Naive thymus-derived CD4-positive, alpha-beta T cell (primary cell): Measurements from ENCODE around the gene USP11. TPM values are rescaled to one million over a fixed set of nuclear protein-coding genes. Genes with fewer than 3 reads are reported as not detected.

Source experiments
- ATAC-seq: fragments of 150-1000 bp; cut with Tn5 transposase; 2 replicates; pipeline ENCODE4 v1.10.0; 2021; ENCODE audit warnings: mild to moderate bottlenecking, moderate library complexity
- CTCF ChIA-PET: fragments of 350-600 bp; sonication (Branson Sonifier 250); formaldehyde crosslinking; loops from one replicate; lab custom pipeline; 2021; ENCODE audit warnings: antibody characterized with exemption; lab: Charles Lee
- POLR2A ChIA-PET: fragments of 350-600 bp; sonication (Branson Sonifier 250); formaldehyde crosslinking; loops from one replicate; lab custom pipeline; 2021; ENCODE audit warnings: antibody characterized with exemption, inconsistent platforms; lab: Charles Lee
- DNase-seq, 9 donors: peaks; one replicate each; pipeline versions ENCODE4 v3.0.0 to v3.0.0-alpha.2; 2020 to 2022; ENCODE audit warnings: mixed read lengths in 1 of 9
- H3K27ac ChIP-seq: one replicate; pipeline ENCODE4 v1.7.0; 2013; ENCODE audit warnings: mild to moderate bottlenecking, low read depth, low read length, moderate library complexity
- H3K27me3 ChIP-seq, 2 donors: one replicate each; pipeline ENCODE4 v1.7.0; 2013; ENCODE audit warnings: low read length in 2 of 2, mild to moderate bottlenecking in 2 of 2, moderate library complexity in 2 of 2; ENCODE audit not compliant: control insufficient read depth in 2 of 2, insufficient read depth in 2 of 2
- H3K36me3 ChIP-seq, 3 experiments: 1 replicate in 2 of 3; 2 replicates in 1 of 3; pipeline ENCODE4 v1.7.0; 2013; ENCODE audit warnings: low read length in 3 of 3, mild to moderate bottlenecking in 3 of 3, moderate library complexity in 1 of 3; ENCODE audit not compliant: insufficient read depth in 3 of 3, control insufficient read depth in 2 of 3
- H3K4me1 ChIP-seq, 2 donors: one replicate each; pipeline ENCODE4 v1.7.0; 2013; ENCODE audit warnings: low read length in 2 of 2, mild to moderate bottlenecking in 2 of 2, moderate library complexity in 1 of 2; ENCODE audit not compliant: control insufficient read depth in 2 of 2, insufficient read depth in 2 of 2
- H3K4me3 ChIP-seq: 2 replicates; pipeline ENCODE4 v1.7.0; 2013; ENCODE audit warnings: mild to moderate bottlenecking, low read length
- H3K9me3 ChIP-seq, 3 experiments: 1 replicate in 2 of 3; 2 replicates in 1 of 3; pipeline ENCODE4 v1.7.0; 2013; ENCODE audit warnings: low read length in 3 of 3; ENCODE audit not compliant: control insufficient read depth in 2 of 3
- H3K27ac Mint-ChIP-seq, 9 donors: one replicate each; pipeline ENCODE4 v1.8.0; 2020 to 2022; ENCODE audit warnings: mixed read lengths in 9 of 9, mild to moderate bottlenecking in 8 of 9, moderate library complexity in 5 of 9, inconsistent platforms in 2 of 9
- H3K27me3 Mint-ChIP-seq, 5 donors: one replicate each; pipeline ENCODE4 v1.8.0; 2021 to 2022; ENCODE audit warnings: mixed read lengths in 5 of 5, mild to moderate bottlenecking in 1 of 5
- H3K36me3 Mint-ChIP-seq, 5 donors: one replicate each; pipeline ENCODE4 v1.8.0; 2020 to 2022; ENCODE audit warnings: mixed read lengths in 5 of 5, mild to moderate bottlenecking in 3 of 5, inconsistent platforms in 1 of 5
- H3K4me1 Mint-ChIP-seq, 7 donors: one replicate each; pipeline ENCODE4 v1.8.0; 2020 to 2022; ENCODE audit warnings: mixed read lengths in 7 of 7, mild to moderate bottlenecking in 3 of 7, inconsistent platforms in 1 of 7
- H3K4me3 Mint-ChIP-seq, 10 donors: one replicate each; pipeline ENCODE4 v1.8.0; 2020 to 2022; ENCODE audit warnings: mild to moderate bottlenecking in 10 of 10, mixed read lengths in 10 of 10, moderate library complexity in 6 of 10, inconsistent platforms in 2 of 10
- H3K9me3 Mint-ChIP-seq, 11 donors: one replicate each; pipeline ENCODE4 v1.8.0; 2020 to 2022; ENCODE audit warnings: mixed read lengths in 11 of 11, mild to moderate bottlenecking in 4 of 11, inconsistent platforms in 1 of 11, moderate library complexity in 1 of 11
- intact Hi-C, 2 donors: fragments of 100-400 bp; cut with micrococcal nuclease; formaldehyde crosslinking; loops; one replicate each; pipeline ENCODE4 v1.15.1; 2023
- polyA plus RNA-seq, 2 donors: library from polyadenylated mRNA; unstranded; fragments of 300-500 nt; fragmentation: Illumina TruSeq; gene quantifications; one replicate each; pipeline ENCODE4 v1.2.3, GENCODE V29; 2021
- total RNA-seq, 6 experiments: library from RNA in 5 of 6; stranded (reverse) in 5 of 6; gene quantifications; 1 replicate in 5 of 6; 2 replicates in 1 of 6; pipeline ENCODE4 v1.2.3 and lab custom pipeline; 2021 to 2026

USP11 gene
- total RNA-seq (100 to 1,000 TPM in 1 of 5 experiments, 10 to 100 TPM in 4; 21.3 to 101 (median 77.0) TPM), polyA plus RNA-seq (10 to 100 TPM; 51.2 to 94.7 TPM), total RNA-seq (lab: John Stamatoyannopoulos, UW) (61.5 reads per million, percentile 75 among the genes with 10 or more reads in this experiment)

DNA sequence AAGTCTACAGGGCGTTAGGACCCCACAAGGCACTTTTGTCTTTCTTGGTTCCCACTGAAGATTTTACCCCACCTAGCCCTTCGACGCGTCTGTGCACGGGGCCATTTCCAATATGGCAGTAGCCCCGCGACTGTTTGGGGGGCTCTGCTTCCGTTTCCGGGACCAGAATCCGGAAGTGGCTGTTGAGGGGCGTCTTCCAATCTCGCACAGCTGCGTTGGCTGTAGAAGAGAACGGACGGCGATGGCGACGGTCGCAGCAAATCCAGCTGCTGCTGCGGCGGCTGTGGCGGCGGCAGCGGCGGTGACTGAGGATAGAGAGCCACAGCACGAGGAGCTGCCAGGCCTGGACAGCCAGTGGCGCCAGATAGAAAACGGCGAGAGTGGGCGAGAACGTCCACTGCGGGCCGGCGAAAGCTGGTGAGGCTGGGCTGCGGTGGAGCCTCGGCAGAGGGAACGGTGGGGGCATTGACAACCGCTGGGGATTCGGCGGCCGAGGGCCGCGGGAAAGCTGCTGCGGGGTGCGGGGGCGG lies at the start of gene USP11:
USP11 (plus strand) TSS at position 207 of the 530 bp plus-strand sequence; CDS start at position 242, 35 bp downstream.
- peak in 7 of 9 donors; percentile 46 to 63 (median 56) for DNase-seq
- ChIA-PET POLR2A (interaction anchor here (0.6 to 3.8 kb wide), 13 partner anchors 9 to 852 kb away, joined by 3 to 72 read pairs (median 5); partner anchors contain the start of genes ARAF, CDK16, NDUFB11 and RBM10), CTCF (interaction anchor here (1.2 kb wide), 1 partner anchor 152 kb away, joined by 4 read pairs; no protein-coding TSS in a partner anchor)
- Histone ChIP-seq H3K9me3 (no peaks in the 10 kb centered on the region), H3K36me3 (peaks cover 0 to 16% (median 0%) of the 10 kb centered on the region in 3 experiments), H3K4me1 (peaks cover 0 to 14% of the 10 kb centered on the region in 2 donors), H3K27ac (peak within 1 kb of the TSS; percentile 99), H3K4me3 (peak within 1 kb of the TSS; percentile 74), H3K27me3 (no peaks in the 10 kb centered on the region)
- Mint-ChIP-seq H3K4me3 (peak within 1 kb of the TSS; percentile 84 to 98 (median 90)), H3K9me3 (peaks cover 0 to 3% (median 0%) of the 10 kb centered on the region in 11 donors), H3K36me3 (peaks cover 0 to 26% (median 16%) of the 10 kb centered on the region in 5 donors), H3K4me1 (peaks cover 8 to 49% (median 24%) of the 10 kb centered on the region in 7 donors), H3K27ac (peak within 1 kb of the TSS; percentile 94 to 100 (median 98)), H3K27me3 (peaks cover 0 to 4% (median 0%) of the 10 kb centered on the region in 5 donors)
- intact Hi-C loops = loop anchor here (1.0 to 5.0 kb wide), 15 partner anchors 15 to 425 kb away; partner anchors contain the start of genes ARAF (in 2 of the 2), CDK16 (in 2 of the 2), UBA1 (in 2 of the 2) and ELK1 (in 1 of the 2)
- peak; percentile 7 for ATAC-seq

DNA sequence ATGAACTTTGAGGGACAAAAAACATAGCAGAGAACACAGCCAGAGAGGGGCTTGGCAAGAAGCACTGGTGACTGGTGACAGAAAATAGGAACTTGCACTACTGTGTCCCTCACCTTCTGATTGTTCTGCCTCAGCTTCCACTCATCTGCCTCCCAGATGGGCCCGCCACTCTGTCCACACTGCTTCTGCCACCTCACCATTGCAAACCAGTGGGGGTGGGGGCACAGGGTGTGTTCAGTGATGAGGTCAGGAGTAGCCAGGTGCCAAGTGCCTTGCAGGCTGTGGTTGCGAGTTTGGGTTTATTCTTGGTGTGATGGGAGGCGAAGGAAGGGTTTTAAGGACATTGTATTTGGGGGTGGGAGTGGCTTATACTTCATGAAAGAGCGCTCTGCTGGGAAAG lies 48.3 kb upstream of the USP11 start:
- Mint-ChIP-seq H3K4me3 (peak overlapping the region in 1 of 10 donors; percentile 13), H3K27ac (no peak overlapping the region), H3K9me3 (no peaks in the 10 kb centered on the region), H3K36me3 (peaks cover 4 to 24% (median 4%) of the 10 kb centered on the region in 5 donors), H3K4me1 (peaks cover 0 to 7% (median 0%) of the 10 kb centered on the region in 7 donors), H3K27me3 (no peaks in the 10 kb centered on the region)
- H3K4me3 ChIP-seq = no peak overlapping the region
- peaks cover 0 to 52% (median 5%) of the 10 kb centered on the region in 3 experiments for H3K36me3 ChIP-seq
- no peaks in the 10 kb centered on the region for H3K4me1 ChIP-seq
- intact Hi-C loops = no loop called here
- ChIA-PET CTCF (no interaction called here), POLR2A (no interaction called here)
- no peak overlapping the region for H3K27ac ChIP-seq
- no peak for DNase-seq
- H3K9me3 ChIP-seq = no peaks in the 10 kb centered on the region
- ATAC-seq = no peak
- no peaks in the 10 kb centered on the region for H3K27me3 ChIP-seq

DNA sequence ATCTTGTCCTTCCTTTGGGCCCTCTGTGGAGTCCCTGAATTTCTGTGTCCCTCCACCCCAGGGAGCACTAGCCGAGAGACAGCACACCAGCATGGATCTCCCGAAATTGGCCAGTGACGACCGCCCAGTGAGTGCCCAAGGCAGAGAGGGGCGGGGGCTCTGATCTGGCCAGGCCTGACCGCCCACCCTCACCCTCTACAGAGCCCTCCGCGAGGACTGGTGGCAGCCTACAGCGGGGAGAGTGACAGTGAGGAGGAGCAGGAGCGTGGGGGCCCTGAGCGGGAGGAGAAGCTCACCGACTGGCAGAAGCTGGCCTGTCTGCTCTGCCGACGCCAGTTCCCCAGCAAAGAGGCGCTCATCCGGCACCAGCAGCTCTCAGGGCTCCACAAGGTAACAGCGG lies 47.6 kb upstream of the USP11 start:
- peaks cover 4 to 22% (median 4%) of the 10 kb centered on the region in 5 donors for H3K36me3 Mint-ChIP-seq
- Histone ChIP-seq H3K4me1 (no peaks in the 10 kb centered on the region), H3K4me3 (no peak overlapping the region), H3K36me3 (peaks cover 0 to 46% (median 5%) of the 10 kb centered on the region in 3 experiments), H3K27me3 (no peaks in the 10 kb centered on the region), H3K9me3 (no peaks in the 10 kb centered on the region), H3K27ac (no peak overlapping the region)
- no peak overlapping the region for H3K4me3 Mint-ChIP-seq
- ATAC-seq = no peak
- ChIA-PET CTCF (no interaction called here), POLR2A (no interaction called here)
- intact Hi-C loops = no loop called here
- no peaks in the 10 kb centered on the region for H3K9me3 Mint-ChIP-seq
- no peak overlapping the region for H3K27ac Mint-ChIP-seq
- H3K27me3 Mint-ChIP-seq = no peaks in the 10 kb centered on the region
- no peak for DNase-seq
- peaks cover 0 to 7% (median 0%) of the 10 kb centered on the region in 7 donors for H3K4me1 Mint-ChIP-seq

DNA sequence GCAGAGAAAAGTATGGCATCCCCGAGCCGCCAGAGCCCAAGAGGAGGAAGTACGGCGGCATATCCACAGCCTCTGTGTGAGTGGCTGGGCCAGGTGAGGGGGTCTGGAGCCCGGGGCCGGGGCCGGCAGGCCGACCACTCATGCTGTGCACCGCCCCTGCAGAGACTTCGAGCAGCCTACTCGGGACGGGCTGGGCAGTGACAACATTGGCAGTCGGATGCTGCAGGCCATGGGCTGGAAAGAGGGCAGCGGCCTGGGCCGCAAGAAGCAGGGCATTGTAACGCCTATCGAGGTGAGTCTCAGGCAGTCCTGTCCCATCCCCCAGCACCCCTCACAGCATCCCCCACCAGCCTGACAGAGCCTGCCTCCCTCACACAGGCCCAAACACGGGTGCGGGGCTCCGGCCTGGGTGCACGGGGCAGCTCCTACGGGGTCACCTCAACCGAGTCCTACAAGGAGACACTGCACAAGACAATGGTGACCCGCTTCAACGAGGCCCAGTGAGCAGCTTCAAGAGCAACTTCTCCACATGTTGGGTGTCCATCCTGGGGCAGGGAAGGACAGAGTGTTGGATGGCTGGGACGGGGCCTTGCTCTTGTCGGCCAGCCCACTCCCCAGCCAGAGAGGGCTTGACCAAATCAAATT lies 46.6 kb upstream of the USP11 start:
- Histone ChIP-seq H3K9me3 (no peaks in the 10 kb centered on the region), H3K4me3 (no peak overlapping the region), H3K4me1 (no peaks in the 10 kb centered on the region), H3K36me3 (peaks cover 0 to 42% (median 5%) of the 10 kb centered on the region in 3 experiments), H3K27me3 (no peaks in the 10 kb centered on the region), H3K27ac (no peak overlapping the region)
- Mint-ChIP-seq H3K36me3 (peaks cover 0 to 19% (median 4%) of the 10 kb centered on the region in 5 donors), H3K9me3 (no peaks in the 10 kb centered on the region), H3K4me3 (no peak overlapping the region), H3K4me1 (peaks cover 0 to 10% (median 6%) of the 10 kb centered on the region in 7 donors), H3K27ac (no peak overlapping the region), H3K27me3 (no peaks in the 10 kb centered on the region)
- ATAC-seq (no peak), DNase-seq (no peak)
- CTCF ChIA-PET = no interaction called here
- intact Hi-C loops = no loop called here
- POLR2A ChIA-PET = no interaction called here

GRCh38 chrX:47187106-47187677 lies 45.6 kb upstream of the USP11 start:
- H3K4me1 Mint-ChIP-seq = peaks cover 0 to 17% (median 9%) of the 10 kb centered on the region in 7 donors

DNA sequence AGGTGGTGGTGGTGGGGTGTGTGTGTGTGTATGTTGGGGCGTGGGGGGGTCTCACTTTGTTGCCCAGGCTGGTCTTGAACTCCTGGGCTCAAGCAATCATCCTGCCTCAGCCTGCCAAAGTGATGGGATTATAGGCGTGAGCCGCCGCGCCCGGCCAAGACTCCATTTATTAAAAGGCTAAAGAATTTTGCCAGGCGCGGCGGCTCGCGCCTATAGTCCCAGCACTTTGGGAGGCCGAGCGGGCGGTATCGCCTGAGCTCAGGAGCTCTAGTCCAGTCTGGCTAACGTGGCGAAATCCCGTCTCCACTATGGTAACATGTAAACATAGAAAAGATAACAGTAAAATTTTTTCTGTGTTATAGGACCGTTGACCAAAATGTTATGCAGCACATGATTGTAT lies 42.9 kb upstream of the USP11 start:
- Histone ChIP-seq H3K27ac (peak overlapping the region; percentile 79), H3K36me3 (peaks cover 0 to 26% (median 0%) of the 10 kb centered on the region in 3 experiments), H3K27me3 (no peaks in the 10 kb centered on the region), H3K9me3 (no peaks in the 10 kb centered on the region), H3K4me3 (no peak overlapping the region), H3K4me1 (peaks cover 4 to 6% of the 10 kb centered on the region in 2 donors)
- intact Hi-C loops = loop anchor here (1.0 to 10.0 kb wide), 9 partner anchors 46 to 837 kb away; partner anchors contain the start of genes NDUFB11 (in 2 of the 2), ARAF (in 1 of the 2), ELK1 (in 1 of the 2) and SLC9A7 (in 1 of the 2)
- ChIA-PET CTCF (interaction anchor here (1.7 kb wide), 1 partner anchor 195 kb away, joined by 7 read pairs; no protein-coding TSS in a partner anchor), POLR2A (interaction anchor here (0.8 to 2.9 kb wide), 6 partner anchors 29 to 1768 kb away, joined by 3 to 25 read pairs (median 11); partner anchors contain the start of genes CDK16, NDUFB11, RBM10 and USP11)
- H3K4me1 Mint-ChIP-seq = peaks cover 9 to 39% (median 30%) of the 10 kb centered on the region in 7 donors
- no peaks in the 10 kb centered on the region for H3K9me3 Mint-ChIP-seq
- peaks cover 0 to 11% (median 4%) of the 10 kb centered on the region in 5 donors for H3K36me3 Mint-ChIP-seq
- no peak overlapping the region for H3K27ac Mint-ChIP-seq
- H3K4me3 Mint-ChIP-seq = no peak overlapping the region
- ATAC-seq = no peak
- DNase-seq = no peak
- no peaks in the 10 kb centered on the region for H3K27me3 Mint-ChIP-seq

More at GRCh38 chrX:47187106-47187677, 45.6 kb upstream of the USP11 start:
- Histone ChIP-seq H3K4me1 (no peaks in the 10 kb centered on the region), H3K4me3 (no peak overlapping the region), H3K27ac (no peak overlapping the region), H3K27me3 (no peaks in the 10 kb centered on the region), H3K9me3 (no peaks in the 10 kb centered on the region), H3K36me3 (peaks cover 0 to 32% (median 5%) of the 10 kb centered on the region in 3 experiments)
- ChIA-PET POLR2A (no interaction called here), CTCF (no interaction called here)
- intact Hi-C loops = no loop called here
- DNase-seq (no peak), ATAC-seq (no peak)
- Mint-ChIP-seq H3K36me3 (peaks cover 0 to 14% (median 4%) of the 10 kb centered on the region in 5 donors), H3K27me3 (no peaks in the 10 kb centered on the region), H3K4me3 (no peak overlapping the region), H3K27ac (peak overlapping the region in 1 of 9 donors; percentile 25), H3K9me3 (no peaks in the 10 kb centered on the region)
